ENCODE results near the gene ICOSLG.
A peak's percentile ranks its signal among the peaks of the same experiment; 100 is the strongest.
"Not testable (repeated sequence)": the region's sequence is repeated elsewhere in the genome, so short reads cannot be mapped to it uniquely, and the experiment has no call there.

ICOSLG gene

GRCh38 chr21:44223334-44223733 lies 17.4 kb downstream of the ICOSLG start:
- not testable (repeated sequence) for DNase-seq (ENCODE audit: low read depth)

GRCh38 chr21:44220674-44221073 lies 20.1 kb downstream of the ICOSLG start:
- DNase-seq (ENCODE audit: low read depth) = not testable (repeated sequence)

DNA sequence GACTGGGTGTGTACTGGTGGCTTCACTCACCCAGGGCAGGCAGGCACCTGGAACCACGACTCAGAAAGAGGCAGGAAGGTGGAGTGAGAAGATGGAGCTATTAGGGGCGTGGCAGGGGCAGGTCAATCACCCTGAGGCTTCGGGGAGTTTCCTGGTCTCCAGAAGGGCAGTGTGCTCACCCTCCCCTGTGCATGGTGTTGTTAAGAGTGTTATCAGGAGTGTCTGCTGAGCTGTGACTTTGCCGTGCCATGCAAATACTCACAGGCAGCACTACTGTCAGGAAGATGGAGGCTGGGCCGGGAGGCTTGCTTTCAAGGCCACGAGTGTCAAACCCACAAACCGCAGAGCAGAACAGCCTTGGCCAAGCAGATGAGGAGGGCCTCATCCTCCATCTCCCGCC lies 22.3 kb downstream of the ICOSLG start:
- DNase-seq (ENCODE audit: low read depth) = not testable (repeated sequence)

- not testable (repeated sequence) for DNase-seq (ENCODE audit: low read depth)
Measured at GRCh38 chr21:44211978-44212377, 28.8 kb downstream of the ICOSLG start.

GRCh38 chr21:44211574-44211973 lies 29.2 kb downstream of the ICOSLG start:
- not testable (repeated sequence) for DNase-seq (ENCODE audit: low read depth)

DNA sequence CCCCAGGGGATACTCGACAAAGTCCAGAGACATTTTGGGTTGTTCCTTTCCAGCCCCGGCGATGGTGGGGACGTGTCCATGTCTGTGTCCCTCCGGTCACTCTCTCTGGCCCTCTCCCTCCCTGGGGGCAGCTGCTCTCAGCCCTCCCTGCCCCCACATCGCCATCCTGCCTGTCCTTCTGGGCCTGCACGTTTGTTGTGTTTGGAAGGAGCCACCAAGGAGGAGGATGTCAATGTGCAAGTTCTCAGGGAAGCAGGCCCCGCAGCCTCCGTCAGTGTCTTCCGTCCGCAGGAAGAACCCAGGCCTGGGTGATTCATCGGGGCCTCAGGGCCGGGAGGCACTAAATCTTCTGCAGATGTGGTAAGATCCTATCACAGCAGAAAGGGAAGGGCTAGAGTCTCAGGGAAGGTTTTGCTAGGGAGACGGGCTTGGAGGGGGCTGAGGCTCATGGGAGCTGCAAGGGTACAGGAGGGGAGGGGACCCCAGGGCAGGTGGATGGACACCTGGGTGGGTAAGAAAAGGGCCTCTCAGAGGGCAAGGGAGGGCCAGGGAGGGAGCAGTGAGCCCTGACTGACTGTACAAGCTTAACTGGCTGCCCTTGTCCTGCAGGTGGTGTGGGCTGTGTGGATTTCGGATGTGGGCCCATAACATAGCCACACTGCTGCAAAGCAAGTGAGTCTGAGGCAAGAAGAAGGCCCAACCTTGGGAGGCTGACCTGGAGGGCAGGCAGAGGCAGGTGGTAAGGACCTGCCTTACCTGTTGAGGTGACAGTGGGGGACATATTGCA lies 32.7 kb downstream of the ICOSLG start:
- peak; percentile 53 for DNase-seq (ENCODE audit: low read depth)

- DNase-seq (ENCODE audit: low read depth) = not testable (repeated sequence)
Measured at GRCh38 chr21:44206698-44207676, 33.8 kb downstream of the ICOSLG start.

GRCh38 chr21:44206187-44206586 lies 34.6 kb downstream of the ICOSLG start:
- DNase-seq (ENCODE audit: low read depth) = not testable (repeated sequence)

DNA sequence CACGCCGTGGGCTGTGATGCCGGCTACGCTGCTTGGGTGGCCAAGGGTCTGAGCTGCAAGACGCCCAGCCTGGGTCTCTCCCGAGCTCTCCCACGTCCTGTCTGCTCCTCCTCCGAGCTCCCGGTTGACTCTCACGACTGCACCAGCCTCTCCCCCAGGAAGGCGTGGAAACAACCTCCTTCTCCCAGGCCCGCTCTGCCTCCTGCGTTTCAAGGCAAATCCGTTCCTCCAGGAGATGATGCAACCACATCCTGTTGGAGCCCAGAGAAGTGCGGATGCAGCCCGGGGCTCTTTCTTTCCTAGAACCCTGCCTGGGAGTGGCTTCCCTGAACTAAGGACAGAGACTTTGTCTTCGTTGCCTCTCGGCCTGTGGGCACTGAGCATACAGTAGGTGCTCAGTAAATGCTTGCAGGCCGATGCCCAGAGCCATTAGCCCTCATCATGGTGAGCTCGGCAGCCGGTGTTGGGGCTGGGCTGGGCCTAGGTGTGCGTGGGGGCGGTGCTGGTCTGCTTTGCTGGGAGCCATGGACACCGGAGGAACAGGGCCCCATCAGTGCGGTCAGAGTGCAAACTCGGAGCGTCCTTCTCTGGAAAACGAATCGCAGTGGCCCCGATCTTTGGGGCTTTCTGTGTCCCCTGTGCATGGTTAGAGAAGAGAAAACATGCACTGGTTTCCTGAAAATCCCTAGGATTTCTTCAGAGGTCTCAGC lies 38.0 kb downstream of the ICOSLG start:
- not testable (repeated sequence) for DNase-seq (ENCODE audit: low read depth)

DNA sequence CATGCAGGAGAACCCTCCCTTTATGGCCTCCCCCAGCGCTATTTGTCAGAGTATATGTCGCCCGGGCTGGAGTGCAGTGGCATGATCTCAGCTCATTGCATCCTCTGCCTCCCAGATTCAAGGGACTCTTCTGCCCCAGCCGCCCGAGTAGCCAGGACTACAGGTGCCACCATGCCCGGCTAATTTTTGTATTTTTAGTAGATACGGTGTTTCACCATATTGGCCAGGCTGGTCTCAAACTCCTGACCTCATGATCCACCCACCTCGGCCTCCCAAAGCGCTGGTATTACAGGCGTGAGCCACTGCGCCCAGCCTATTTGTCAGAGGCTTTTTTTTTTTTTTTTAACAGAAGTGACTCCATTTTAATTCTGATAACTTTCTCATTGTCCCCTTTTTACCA lies 40.7 kb downstream of the ICOSLG start:
- DNase-seq (ENCODE audit: low read depth) = not testable (repeated sequence)

DNA sequence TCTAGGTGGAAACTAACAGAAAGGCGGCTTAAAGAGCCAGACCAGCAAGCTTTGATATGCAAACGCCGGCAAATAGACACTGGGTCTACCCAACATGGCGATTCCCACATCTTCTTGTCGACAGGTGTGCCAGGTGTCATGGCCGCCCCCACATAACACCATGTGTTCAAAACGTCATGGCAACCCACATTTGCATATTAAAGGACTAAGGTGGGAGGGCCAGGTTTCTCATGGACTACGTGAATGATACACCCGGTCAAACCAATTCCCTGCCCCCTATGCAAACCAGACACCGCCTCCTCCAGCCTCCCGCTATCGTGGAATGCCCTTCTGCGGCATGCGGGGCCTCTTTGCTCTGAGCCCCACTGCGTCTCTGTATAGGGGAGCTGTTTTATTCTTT lies 41.3 kb downstream of the ICOSLG start:
- DNase-seq (ENCODE audit: low read depth) = no peak

DNA sequence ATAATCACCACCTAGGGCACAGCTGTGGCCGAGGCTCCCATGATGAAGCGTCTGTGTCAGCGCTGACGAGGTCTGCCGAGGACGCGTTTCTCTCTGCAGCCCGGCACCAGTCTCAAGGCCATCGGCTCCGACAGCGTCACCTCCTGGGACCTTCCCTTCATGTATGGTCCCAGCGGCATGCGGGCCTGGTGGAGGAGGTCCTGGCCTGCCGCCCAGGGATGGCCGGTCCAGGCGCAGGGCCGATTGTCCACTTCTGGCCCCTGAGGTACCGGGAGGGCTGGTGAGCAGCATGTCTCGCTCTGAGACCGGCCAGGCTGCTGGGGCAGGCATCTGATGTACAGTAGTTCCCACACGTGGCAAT lies 43.6 kb downstream of the ICOSLG start:
- not testable (repeated sequence) for DNase-seq (ENCODE audit: low read depth)

DNA sequence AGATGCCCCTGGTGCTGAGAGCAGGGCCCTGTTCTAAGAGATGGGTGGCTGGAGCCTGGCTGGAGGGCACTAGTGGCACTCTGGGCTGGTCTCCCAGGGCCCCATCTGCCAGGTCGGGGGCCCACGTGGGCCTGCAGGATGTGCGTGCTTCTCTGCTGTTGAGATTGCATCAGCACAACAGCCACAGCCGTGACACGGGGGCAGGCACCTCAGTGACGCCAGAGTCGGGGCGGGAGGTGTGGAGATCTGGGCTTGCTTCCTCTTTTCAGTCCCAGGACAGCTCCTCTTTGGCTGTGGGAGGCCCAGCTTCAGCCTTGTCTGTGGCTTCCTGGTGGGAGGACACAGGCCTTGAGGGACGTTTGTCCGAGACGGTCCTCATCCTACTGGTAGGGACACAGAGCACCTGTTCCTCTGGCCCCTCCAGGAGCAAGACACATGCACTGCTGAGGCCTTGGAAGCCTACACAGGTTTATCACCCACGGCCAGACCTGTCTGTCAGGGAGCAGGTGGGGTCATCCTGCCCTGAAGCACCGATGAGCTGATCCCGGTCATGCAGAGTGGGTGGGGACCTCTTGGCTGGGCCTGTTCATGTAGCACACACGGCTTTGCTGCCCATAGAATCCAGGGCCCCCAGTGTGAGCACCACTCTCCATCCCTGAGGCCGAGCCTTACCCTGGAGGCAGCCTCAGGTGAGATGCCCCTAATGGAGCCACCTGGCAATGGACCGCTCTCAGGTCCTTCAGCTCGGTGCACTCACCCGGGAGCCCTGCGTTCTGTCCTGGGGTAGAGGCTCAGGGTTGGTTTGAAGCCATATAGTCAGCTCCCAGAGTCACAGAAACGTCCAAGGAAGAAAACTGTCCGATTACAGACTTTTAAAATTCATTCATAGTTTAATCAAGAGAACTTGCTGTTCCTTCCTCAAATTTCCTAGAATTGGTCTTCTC lies 44.3 kb downstream of the ICOSLG start:
- DNase-seq (ENCODE audit: low read depth) = not testable (repeated sequence)

GRCh38 chr21:44194888-44195287 lies 45.9 kb downstream of the ICOSLG start:
- DNase-seq (ENCODE audit: low read depth) = peak; percentile 0

GRCh38 chr21:44194451-44194850 lies 46.3 kb downstream of the ICOSLG start:
- not testable (repeated sequence) for DNase-seq (ENCODE audit: low read depth)

- not testable (repeated sequence) for DNase-seq (ENCODE audit: low read depth)
Measured at GRCh38 chr21:44193108-44193507, 47.6 kb downstream of the ICOSLG start.

GRCh38 chr21:44190349-44191271 lies 50.1 kb downstream of the ICOSLG start:
- DNase-seq (ENCODE audit: low read depth) = peak; percentile 0

DNA sequence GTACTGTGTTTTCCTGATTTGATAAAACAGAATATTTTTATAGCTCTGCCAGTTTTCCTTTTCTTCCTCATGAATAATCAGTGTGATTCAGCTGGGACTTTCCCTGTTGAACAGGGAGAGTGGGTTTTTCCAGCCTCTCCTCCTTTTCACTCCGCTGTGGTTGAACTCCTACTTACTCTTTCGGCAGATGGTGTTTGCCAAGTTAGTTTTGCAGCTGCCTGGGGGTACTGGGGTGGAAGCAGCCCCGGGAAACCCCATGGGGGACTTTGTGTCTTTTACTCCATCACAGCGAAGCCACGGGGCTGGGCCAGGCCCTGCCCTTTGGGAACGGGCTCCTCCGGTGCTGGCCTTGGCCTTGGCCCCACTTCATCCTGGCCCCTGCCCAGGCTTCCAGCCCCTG lies 55.9 kb downstream of the ICOSLG start:
- not testable (repeated sequence) for DNase-seq (ENCODE audit: low read depth)

DNA sequence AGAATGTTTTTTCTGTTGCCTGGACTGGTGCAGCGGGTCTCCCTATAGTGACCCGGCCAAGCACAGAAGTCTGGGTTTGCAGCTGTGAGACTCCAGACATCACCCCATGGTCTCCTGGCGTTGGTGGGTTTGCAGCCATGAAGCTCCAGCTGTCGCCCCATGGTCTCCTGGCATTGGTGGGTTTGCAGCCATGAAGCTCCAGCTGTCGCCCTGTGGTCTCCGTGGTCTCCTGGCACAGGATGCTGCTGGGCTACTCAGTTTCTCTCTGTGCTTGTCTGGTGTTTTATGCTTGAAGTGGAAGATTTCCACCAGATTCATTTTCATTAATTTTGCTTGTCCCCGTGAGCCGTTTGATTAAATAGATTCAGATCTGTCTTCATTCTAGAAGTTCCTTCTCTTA lies 58.5 kb downstream of the ICOSLG start:
- not testable (repeated sequence) for DNase-seq (ENCODE audit: low read depth)

DNA sequence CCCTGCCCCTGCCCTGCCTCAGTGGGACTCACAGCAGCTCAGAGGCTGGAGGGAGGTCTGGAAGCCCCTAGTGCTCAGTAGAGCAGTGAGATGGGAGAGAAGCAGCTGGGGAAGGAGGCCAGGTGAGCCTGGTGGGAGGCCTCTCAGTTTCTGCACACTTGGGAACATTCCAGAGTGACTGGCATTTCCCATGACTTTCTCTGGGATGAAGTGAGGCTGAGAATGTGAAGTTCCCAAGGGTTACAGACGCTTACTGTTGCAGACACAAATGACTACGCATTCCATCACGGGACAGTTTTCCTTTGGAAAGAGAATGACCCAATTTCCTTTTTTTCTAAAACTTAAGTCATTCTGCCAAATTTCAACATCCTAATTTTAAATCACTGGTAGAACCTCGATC lies 59.2 kb downstream of the ICOSLG start:
- DNase-seq (ENCODE audit: low read depth) = not testable (repeated sequence)

Data from EH (cell line).